Liver (tissue), 9 donors: ENCODE measurements around the gene NEK11. TPM values are rescaled to one million over a fixed set of nuclear protein-coding genes. Genes with fewer than 3 reads are reported as not detected.

Experiments used
- DNase-seq: peaks from one replicate; pipeline ENCODE4 v3.0.0-alpha.2; 2017; ENCODE audit warnings: low spot score
- H3K27ac ChIP-seq, 2 donors: one replicate each; pipeline ENCODE4 v1.7.0; 2013; ENCODE audit warnings: inconsistent platforms in 2 of 2, low read length in 2 of 2, control low read depth in 1 of 2, low read depth in 1 of 2, mild to moderate bottlenecking in 1 of 2
- H3K27me3 ChIP-seq, 4 donors: one replicate each; pipeline versions ENCODE4 v1.6.1 to v1.7.0; 2013; ENCODE audit warnings: low read length in 3 of 4, inconsistent platforms in 1 of 4, mild to moderate bottlenecking in 1 of 4, moderate library complexity in 1 of 4; ENCODE audit not compliant: control insufficient read depth in 4 of 4, insufficient read depth in 4 of 4
- H3K36me3 ChIP-seq, 4 donors: one replicate each; pipeline versions ENCODE4 v1.6.1 to v1.7.0; 2013; ENCODE audit warnings: low read length in 3 of 4, mild to moderate bottlenecking in 3 of 4, low read depth in 1 of 4, moderate library complexity in 1 of 4; ENCODE audit not compliant: control insufficient read depth in 4 of 4, insufficient read depth in 3 of 4
- H3K4me1 ChIP-seq, 4 donors: one replicate each; pipeline versions ENCODE4 v1.6.1 to v1.7.0; 2013; ENCODE audit warnings: low read length in 3 of 4, mild to moderate bottlenecking in 3 of 4, moderate library complexity in 1 of 4; ENCODE audit not compliant: control insufficient read depth in 4 of 4, insufficient read depth in 4 of 4
- H3K4me3 ChIP-seq, 3 donors: one replicate each; pipeline versions ENCODE4 v1.6.1 to v1.7.0; 2013; ENCODE audit warnings: low read length in 3 of 3, control low read depth in 1 of 3, low read depth in 1 of 3, mild to moderate bottlenecking in 1 of 3
- H3K9ac ChIP-seq, 2 donors: one replicate each; pipeline ENCODE4 v1.7.0; 2013; ENCODE audit warnings: low read length in 2 of 2, mild to moderate bottlenecking in 2 of 2, moderate library complexity in 2 of 2, control low read depth in 1 of 2, low read depth in 1 of 2
- H3K9me3 ChIP-seq, 4 donors: one replicate each; pipeline versions ENCODE4 v1.6.1 to v1.7.0; 2013; ENCODE audit warnings: low read length in 3 of 4; ENCODE audit not compliant: control insufficient read depth in 4 of 4
- EGR1 ChIP-seq, 2 donors: IDR thresholded peaks; 2 replicates each; pipeline ENCODE4 v1.6.1; 2016 to 2018; ENCODE audit warnings: antibody characterized with exemption in 2 of 2, low read depth in 2 of 2
- FOXA2 ChIP-seq: IDR thresholded peaks from 2 replicates; pipeline ENCODE4 v1.6.1; 2016; ENCODE audit warnings: antibody characterized with exemption
- GABPA ChIP-seq, 2 donors: IDR thresholded peaks in 1 of 2; conservative IDR thresholded peaks in 1 of 2; 2 replicates each; pipeline ENCODE4 v1.6.1; 2016; ENCODE audit warnings: antibody characterized with exemption in 2 of 2, mild to moderate bottlenecking in 1 of 2, moderate library complexity in 1 of 2
- HNF4A ChIP-seq, 2 donors: conservative IDR thresholded peaks; 2 replicates each; pipeline ENCODE4 v1.6.1; 2016; ENCODE audit warnings: antibody characterized with exemption in 2 of 2, mild to moderate bottlenecking in 2 of 2
- HNF4G ChIP-seq: IDR thresholded peaks from 2 replicates; pipeline ENCODE4 v1.6.1; 2016; ENCODE audit warnings: antibody characterized with exemption
- JUND ChIP-seq, 2 donors: IDR thresholded peaks; 2 replicates each; pipeline ENCODE4 v1.6.1; 2016; ENCODE audit warnings: antibody characterized with exemption in 2 of 2
- NR2F2 ChIP-seq: IDR thresholded peaks from 2 replicates; pipeline ENCODE4 v1.6.1; 2016; ENCODE audit warnings: antibody characterized with exemption
- RAD21 ChIP-seq, 2 donors: IDR thresholded peaks; 2 replicates each; pipeline ENCODE4 v1.6.1; 2016; ENCODE audit warnings: antibody characterized with exemption in 2 of 2, mild to moderate bottlenecking in 2 of 2
- RXRA ChIP-seq, 2 donors: IDR thresholded peaks; 2 replicates each; pipeline ENCODE4 v1.6.1; 2017 to 2018; ENCODE audit warnings: antibody characterized with exemption in 2 of 2, mild to moderate bottlenecking in 1 of 2
- SP1 ChIP-seq: IDR thresholded peaks from 2 replicates; pipeline ENCODE4 v1.6.1; 2018; ENCODE audit warnings: antibody characterized with exemption, mild to moderate bottlenecking
- TAF1 ChIP-seq: conservative IDR thresholded peaks from 2 replicates; pipeline ENCODE4 v1.6.1; 2016; ENCODE audit warnings: antibody characterized with exemption, mild to moderate bottlenecking
- YY1 ChIP-seq: IDR thresholded peaks from 2 replicates; pipeline ENCODE4 v1.6.1; 2016; ENCODE audit warnings: antibody characterized with exemption, mild to moderate bottlenecking
- WGBS: extraction: QIAGEN DNeasy Blood & Tissue Kit; methylation state at CpG from one replicate; pipeline ENCODE4 v1.1.7; 2013; 5-methylcytosine and 5-hydroxymethylcytosine counted together
- polyA plus RNA-seq, 2 donors: library from polyadenylated mRNA; stranded (reverse) in 1 of 2; unstranded in 1 of 2; fragments of 200-250 nt in 1 of 2; fragments of >200 nt in 1 of 2; fragmentation: Nextera tagmentation in 1 of 2; extraction: Ambion mirVana in 1 of 2; gene quantifications; one replicate each; pipeline versions ENCODE4 v1.2.1 to v1.2.3, GENCODE V29; 2013 to 2015
- total RNA-seq, 2 donors: library from RNA; depleted of rRNA; stranded (reverse); fragments of >200 nt; gene quantifications; one replicate each; pipeline ENCODE4 v1.2.3, GENCODE V29; 2014
- TF ChIP-seq, protein P1 (sequence below): fragments of 150-350 bp; IDR thresholded peaks from 2 replicates; pipeline ENCODE4 v1.5.1; 2017; ENCODE audit warnings: improper control_type of control experiment, low read depth, low read length; ENCODE audit not compliant: missing input control
- TF ChIP-seq, protein P2 (sequence below): IDR thresholded peaks from 2 replicates; pipeline ENCODE4 v1.6.1; 2016; ENCODE audit warnings: antibody characterized with exemption
- TF ChIP-seq, protein P3 (sequence below): IDR thresholded peaks from 2 replicates; pipeline ENCODE4 v1.6.1; 2016; ENCODE audit warnings: antibody characterized with exemption, mild to moderate bottlenecking
- TF ChIP-seq, protein P4 (sequence below): IDR thresholded peaks from 2 replicates; pipeline ENCODE4 v1.6.1; 2016; ENCODE audit warnings: antibody characterized with exemption
- donor health status: healthy.
- donor health status: healthy.
- donor health status: healthy.
- donor health status: healthy.
- donor health status: healthy.

NEK11 gene
- total and polyA plus RNA-seq, 4 donors = 0.35 to 0.92 (median 0.69) TPM

DNA sequence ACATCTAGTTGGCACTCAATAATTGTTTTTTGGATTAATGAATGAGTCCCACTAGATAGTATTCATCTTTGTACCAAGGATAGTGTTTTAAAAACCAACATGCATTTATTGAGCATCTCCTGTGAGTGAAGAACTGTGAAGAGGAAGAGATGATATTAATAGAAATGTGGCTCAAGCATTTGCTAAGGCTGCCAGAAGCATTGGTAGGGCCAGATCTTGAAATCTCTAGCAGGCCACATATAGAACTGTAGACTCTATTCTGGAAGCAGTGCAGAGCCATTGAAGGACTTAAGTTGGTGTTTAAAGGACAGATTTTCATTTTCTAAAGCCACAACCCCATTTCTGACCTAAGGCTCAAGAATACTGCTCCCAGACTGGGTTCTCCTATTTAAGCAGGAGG is 99.0 kb downstream of the NEK11 start:
- no peak for TF ChIP-seq GABPA (IDR thresholded peaks at IDR 0.05 in 1 of 2, conservative IDR thresholded peaks at IDR 0.05 in 1 of 2)
- TF ChIP-seq HNF4G = no peak
- Histone ChIP-seq H3K4me1 (no peaks in the 10 kb centered on the region), H3K27ac (no peak overlapping the region), H3K36me3 (no peaks in the 10 kb centered on the region), H3K27me3 (no peaks in the 10 kb centered on the region), H3K4me3 (no peak overlapping the region), H3K9me3 (peaks cover 0 to 2% (median 0%) of the 10 kb centered on the region in 4 donors), H3K9ac (no peak overlapping the region)
- no peak for DNase-seq

DNA sequence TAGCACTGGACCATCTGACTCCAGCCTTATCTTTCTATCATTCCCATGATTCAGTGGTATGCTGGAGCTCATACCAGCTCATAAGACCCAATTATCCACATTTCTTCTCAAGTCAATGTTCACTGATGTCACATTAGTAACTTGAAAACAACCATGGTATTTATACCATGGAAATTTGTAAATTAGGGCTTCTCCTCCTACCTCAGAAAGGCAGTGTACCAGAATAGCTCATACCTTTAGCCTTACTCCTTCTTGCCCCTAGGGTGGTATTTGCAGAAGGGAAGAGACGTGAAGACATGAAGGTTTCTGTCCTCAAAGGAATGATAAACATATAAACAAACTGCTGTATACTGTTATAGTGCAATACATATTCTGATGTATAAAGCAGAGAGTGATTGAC is 114.2 kb downstream of the NEK11 start:
- H3K27me3 ChIP-seq = no peaks in the 10 kb centered on the region
- no peak for DNase-seq
- 95% methylated on average over 1 of the region's 1 CpG for WGBS
- H3K27ac ChIP-seq = no peak overlapping the region
- no peak overlapping the region for H3K9ac ChIP-seq
- H3K4me3 ChIP-seq = no peak overlapping the region
- H3K36me3 ChIP-seq = no peaks in the 10 kb centered on the region
- H3K4me1 ChIP-seq = no peaks in the 10 kb centered on the region
- H3K9me3 ChIP-seq = peaks cover 0 to 4% (median 0%) of the 10 kb centered on the region in 4 donors
- TF ChIP-seq FOXA2 (no peak), EGR1 (IDR thresholded peaks at IDR 0.05; ENCODE audit: low read depth in 2 of 2) (no peak), HNF4G (no peak), HNF4A (conservative IDR thresholded peaks at IDR 0.05) (no peak), RAD21 (IDR thresholded peaks at IDR 0.05) (no peak), JUND (IDR thresholded peaks at IDR 0.05) (no peak), YY1 (no peak), RXRA (IDR thresholded peaks at IDR 0.05) (no peak), TAF1 (no peak), GABPA (IDR thresholded peaks at IDR 0.05 in 1 of 2, conservative IDR thresholded peaks at IDR 0.05 in 1 of 2) (no peak), NR2F2 (no peak), SP1 (no peak)
- TF ChIP-seq, protein P1, sequence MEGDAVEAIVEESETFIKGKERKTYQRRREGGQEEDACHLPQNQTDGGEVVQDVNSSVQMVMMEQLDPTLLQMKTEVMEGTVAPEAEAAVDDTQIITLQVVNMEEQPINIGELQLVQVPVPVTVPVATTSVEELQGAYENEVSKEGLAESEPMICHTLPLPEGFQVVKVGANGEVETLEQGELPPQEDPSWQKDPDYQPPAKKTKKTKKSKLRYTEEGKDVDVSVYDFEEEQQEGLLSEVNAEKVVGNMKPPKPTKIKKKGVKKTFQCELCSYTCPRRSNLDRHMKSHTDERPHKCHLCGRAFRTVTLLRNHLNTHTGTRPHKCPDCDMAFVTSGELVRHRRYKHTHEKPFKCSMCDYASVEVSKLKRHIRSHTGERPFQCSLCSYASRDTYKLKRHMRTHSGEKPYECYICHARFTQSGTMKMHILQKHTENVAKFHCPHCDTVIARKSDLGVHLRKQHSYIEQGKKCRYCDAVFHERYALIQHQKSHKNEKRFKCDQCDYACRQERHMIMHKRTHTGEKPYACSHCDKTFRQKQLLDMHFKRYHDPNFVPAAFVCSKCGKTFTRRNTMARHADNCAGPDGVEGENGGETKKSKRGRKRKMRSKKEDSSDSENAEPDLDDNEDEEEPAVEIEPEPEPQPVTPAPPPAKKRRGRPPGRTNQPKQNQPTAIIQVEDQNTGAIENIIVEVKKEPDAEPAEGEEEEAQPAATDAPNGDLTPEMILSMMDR = no peak
- TF ChIP-seq, protein P2, sequence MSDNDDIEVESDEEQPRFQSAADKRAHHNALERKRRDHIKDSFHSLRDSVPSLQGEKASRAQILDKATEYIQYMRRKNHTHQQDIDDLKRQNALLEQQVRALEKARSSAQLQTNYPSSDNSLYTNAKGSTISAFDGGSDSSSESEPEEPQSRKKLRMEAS = no peak
- TF ChIP-seq, protein P3, sequence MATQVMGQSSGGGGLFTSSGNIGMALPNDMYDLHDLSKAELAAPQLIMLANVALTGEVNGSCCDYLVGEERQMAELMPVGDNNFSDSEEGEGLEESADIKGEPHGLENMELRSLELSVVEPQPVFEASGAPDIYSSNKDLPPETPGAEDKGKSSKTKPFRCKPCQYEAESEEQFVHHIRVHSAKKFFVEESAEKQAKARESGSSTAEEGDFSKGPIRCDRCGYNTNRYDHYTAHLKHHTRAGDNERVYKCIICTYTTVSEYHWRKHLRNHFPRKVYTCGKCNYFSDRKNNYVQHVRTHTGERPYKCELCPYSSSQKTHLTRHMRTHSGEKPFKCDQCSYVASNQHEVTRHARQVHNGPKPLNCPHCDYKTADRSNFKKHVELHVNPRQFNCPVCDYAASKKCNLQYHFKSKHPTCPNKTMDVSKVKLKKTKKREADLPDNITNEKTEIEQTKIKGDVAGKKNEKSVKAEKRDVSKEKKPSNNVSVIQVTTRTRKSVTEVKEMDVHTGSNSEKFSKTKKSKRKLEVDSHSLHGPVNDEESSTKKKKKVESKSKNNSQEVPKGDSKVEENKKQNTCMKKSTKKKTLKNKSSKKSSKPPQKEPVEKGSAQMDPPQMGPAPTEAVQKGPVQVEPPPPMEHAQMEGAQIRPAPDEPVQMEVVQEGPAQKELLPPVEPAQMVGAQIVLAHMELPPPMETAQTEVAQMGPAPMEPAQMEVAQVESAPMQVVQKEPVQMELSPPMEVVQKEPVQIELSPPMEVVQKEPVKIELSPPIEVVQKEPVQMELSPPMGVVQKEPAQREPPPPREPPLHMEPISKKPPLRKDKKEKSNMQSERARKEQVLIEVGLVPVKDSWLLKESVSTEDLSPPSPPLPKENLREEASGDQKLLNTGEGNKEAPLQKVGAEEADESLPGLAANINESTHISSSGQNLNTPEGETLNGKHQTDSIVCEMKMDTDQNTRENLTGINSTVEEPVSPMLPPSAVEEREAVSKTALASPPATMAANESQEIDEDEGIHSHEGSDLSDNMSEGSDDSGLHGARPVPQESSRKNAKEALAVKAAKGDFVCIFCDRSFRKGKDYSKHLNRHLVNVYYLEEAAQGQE = no peak
- TF ChIP-seq, protein P4, sequence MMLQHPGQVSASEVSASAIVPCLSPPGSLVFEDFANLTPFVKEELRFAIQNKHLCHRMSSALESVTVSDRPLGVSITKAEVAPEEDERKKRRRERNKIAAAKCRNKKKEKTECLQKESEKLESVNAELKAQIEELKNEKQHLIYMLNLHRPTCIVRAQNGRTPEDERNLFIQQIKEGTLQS = no peak
